ENCODE results near the gene CDK4.

The CDK4 gene

GRCh38 chr12:57755194-57755453, 3.0 kb upstream of the CDK4 start:
- H3K4me1 Mint-ChIP-seq: peaks cover 67% of the 10 kb centered on the region
- no peaks in the 10 kb centered on the region for H3K9me3 Mint-ChIP-seq
- H3K36me3 Mint-ChIP-seq: peaks cover 24% of the 10 kb centered on the region
- peak; percentile 1 for ATAC-seq
- H3K27ac Mint-ChIP-seq: no peak overlapping the region
- no peaks in the 10 kb centered on the region for H3K27me3 Mint-ChIP-seq
- H3K4me3 Mint-ChIP-seq: no peak overlapping the region

- Mint-ChIP-seq H3K4me1 (peaks cover 63% of the 10 kb centered on the region), H3K9me3 (no peaks in the 10 kb centered on the region), H3K27me3 (no peaks in the 10 kb centered on the region), H3K4me3 (peak within 1 kb of the TSS; percentile 87), H3K36me3 (peaks cover 21% of the 10 kb centered on the region), H3K27ac (peak within 1 kb of the TSS; percentile 88)
- peak; percentile 70 for ATAC-seq
Measured at GRCh38 chr12:57754411-57755193, 2.5 kb upstream of the CDK4 start, which contains the start of gene MARCHF9. TSS of gene MARCHF9 (plus strand) at chr12:57755103. CDS start at chr12:57755529, 426 bp downstream.

- Mint-ChIP-seq H3K27ac (peak overlapping the region; percentile 88), H3K4me1 (peaks cover 61% of the 10 kb centered on the region), H3K4me3 (peak overlapping the region; percentile 76)
Measured at GRCh38 chr12:57753756-57754337, 1.7 kb upstream of the CDK4 start.

GRCh38 chr12:57752668-57753000, 524 bp upstream of the CDK4 start:
- H3K4me3 Mint-ChIP-seq: peak overlapping the region; percentile 88
- peaks cover 21% of the 10 kb centered on the region for H3K36me3 Mint-ChIP-seq
- H3K27ac Mint-ChIP-seq: peak overlapping the region; percentile 88
- ATAC-seq: no peak
- H3K27me3 Mint-ChIP-seq: no peaks in the 10 kb centered on the region
- H3K4me1 Mint-ChIP-seq: peaks cover 55% of the 10 kb centered on the region
- H3K9me3 Mint-ChIP-seq: no peaks in the 10 kb centered on the region

More at GRCh38 chr12:57753756-57754337, 1.7 kb upstream of the CDK4 start:
- no peaks in the 10 kb centered on the region for H3K9me3 Mint-ChIP-seq
- no peaks in the 10 kb centered on the region for H3K27me3 Mint-ChIP-seq
- ATAC-seq: no peak
- H3K36me3 Mint-ChIP-seq: peaks cover 20% of the 10 kb centered on the region

- no peak for ATAC-seq
- Mint-ChIP-seq H3K27me3 (no peaks in the 10 kb centered on the region), H3K4me1 (peaks cover 49% of the 10 kb centered on the region), H3K9me3 (no peaks in the 10 kb centered on the region), H3K27ac (peak overlapping the region; percentile 88), H3K36me3 (peaks cover 34% of the 10 kb centered on the region), H3K4me3 (peak overlapping the region; percentile 88)
Measured at GRCh38 chr12:57751432-57751787, 700 bp downstream of the CDK4 start.

GRCh38 chr12:57750561-57751431, 1.3 kb downstream of the CDK4 start:
- peaks cover 51% of the 10 kb centered on the region for H3K4me1 Mint-ChIP-seq
- H3K27me3 Mint-ChIP-seq: no peaks in the 10 kb centered on the region
- peaks cover 36% of the 10 kb centered on the region for H3K36me3 Mint-ChIP-seq
- ATAC-seq: no peak
- H3K9me3 Mint-ChIP-seq: no peaks in the 10 kb centered on the region
- peak overlapping the region; percentile 88 for H3K27ac Mint-ChIP-seq
- peak overlapping the region; percentile 88 for H3K4me3 Mint-ChIP-seq

- no peaks in the 10 kb centered on the region for H3K27me3 Mint-ChIP-seq
- no peaks in the 10 kb centered on the region for H3K9me3 Mint-ChIP-seq
- H3K4me3 Mint-ChIP-seq: no peak overlapping the region
- no peak for ATAC-seq
- H3K36me3 Mint-ChIP-seq: peaks cover 36% of the 10 kb centered on the region
- H3K4me1 Mint-ChIP-seq: peaks cover 58% of the 10 kb centered on the region
- H3K27ac Mint-ChIP-seq: peak overlapping the region; percentile 42
Measured at GRCh38 chr12:57749061-57749460, 3.0 kb downstream of the CDK4 start.

- Mint-ChIP-seq H3K4me3 (peak overlapping the region; percentile 85), H3K9me3 (no peaks in the 10 kb centered on the region), H3K27ac (peak overlapping the region; percentile 97), H3K4me1 (peaks cover 53% of the 10 kb centered on the region), H3K27me3 (no peaks in the 10 kb centered on the region), H3K36me3 (peaks cover 29% of the 10 kb centered on the region)
- no peak for ATAC-seq
Measured at GRCh38 chr12:57746025-57746424, 6.1 kb downstream of the CDK4 start.

GRCh38 chr12:57745485-57745881, 6.6 kb downstream of the CDK4 start:
- Mint-ChIP-seq H3K27ac (peak overlapping the region; percentile 97), H3K36me3 (peaks cover 28% of the 10 kb centered on the region), H3K4me1 (peaks cover 56% of the 10 kb centered on the region), H3K4me3 (peak overlapping the region; percentile 85), H3K9me3 (no peaks in the 10 kb centered on the region), H3K27me3 (no peaks in the 10 kb centered on the region)
- no peak for ATAC-seq

GRCh38 chr12:57744777-57745484, 7.2 kb downstream of the CDK4 start, which contains the start of gene TSPAN31:
TSS of gene TSPAN31 (plus strand) at chr12:57745039. CDS start at chr12:57745155, 116 bp downstream.
- H3K4me1 Mint-ChIP-seq: peaks cover 62% of the 10 kb centered on the region
- H3K27me3 Mint-ChIP-seq: no peaks in the 10 kb centered on the region

GRCh38 chr12:57744194-57744776, 7.8 kb downstream of the CDK4 start:
- peak; percentile 73 for ATAC-seq
- H3K4me1 Mint-ChIP-seq: peaks cover 67% of the 10 kb centered on the region
- H3K9me3 Mint-ChIP-seq: no peaks in the 10 kb centered on the region
- H3K27ac Mint-ChIP-seq: peak overlapping the region; percentile 97
- peak overlapping the region; percentile 85 for H3K4me3 Mint-ChIP-seq
- H3K27me3 Mint-ChIP-seq: no peaks in the 10 kb centered on the region
- peaks cover 28% of the 10 kb centered on the region for H3K36me3 Mint-ChIP-seq

More at GRCh38 chr12:57744777-57745484, 7.2 kb downstream of the CDK4 start, which contains the start of gene TSPAN31:
- Mint-ChIP-seq H3K9me3 (no peaks in the 10 kb centered on the region), H3K36me3 (peaks cover 28% of the 10 kb centered on the region), H3K27ac (peak within 1 kb of the TSS; percentile 97), H3K4me3 (peak within 1 kb of the TSS; percentile 85)
- ATAC-seq: peak; percentile 96

GRCh38 chr12:57743769-57744168, 8.3 kb downstream of the CDK4 start:
- H3K27me3 Mint-ChIP-seq: no peaks in the 10 kb centered on the region
- peak overlapping the region; percentile 85 for H3K4me3 Mint-ChIP-seq
- H3K9me3 Mint-ChIP-seq: no peaks in the 10 kb centered on the region
- peaks cover 67% of the 10 kb centered on the region for H3K4me1 Mint-ChIP-seq
- H3K27ac Mint-ChIP-seq: peak overlapping the region; percentile 97
- ATAC-seq: no peak
- H3K36me3 Mint-ChIP-seq: peaks cover 23% of the 10 kb centered on the region

- peak overlapping the region; percentile 87 for H3K27ac Mint-ChIP-seq
- H3K36me3 Mint-ChIP-seq: peaks cover 10% of the 10 kb centered on the region
- H3K27me3 Mint-ChIP-seq: no peaks in the 10 kb centered on the region
- H3K4me1 Mint-ChIP-seq: peaks cover 68% of the 10 kb centered on the region
- ATAC-seq: peak; percentile 77
- H3K9me3 Mint-ChIP-seq: no peaks in the 10 kb centered on the region
- peak overlapping the region; percentile 79 for H3K4me3 Mint-ChIP-seq
Measured at GRCh38 chr12:57741844-57742738, 10.0 kb downstream of the CDK4 start.

GRCh38 chr12:57741413-57741789, 10.7 kb downstream of the CDK4 start:
- Mint-ChIP-seq H3K36me3 (peaks cover 10% of the 10 kb centered on the region), H3K4me1 (peaks cover 71% of the 10 kb centered on the region)
- no peak for ATAC-seq

More at GRCh38 chr12:57741413-57741789, 10.7 kb downstream of the CDK4 start:
- H3K27ac Mint-ChIP-seq: peak overlapping the region; percentile 87
- H3K27me3 Mint-ChIP-seq: no peaks in the 10 kb centered on the region
- no peaks in the 10 kb centered on the region for H3K9me3 Mint-ChIP-seq
- peak overlapping the region; percentile 79 for H3K4me3 Mint-ChIP-seq
